Measurements from ENCODE around the gene TMCO6.
"Not testable (repeated sequence)": the region's sequence is repeated elsewhere in the genome, so short reads cannot be mapped to it uniquely, and the experiment has no call there.

TMCO6 gene

DNA sequence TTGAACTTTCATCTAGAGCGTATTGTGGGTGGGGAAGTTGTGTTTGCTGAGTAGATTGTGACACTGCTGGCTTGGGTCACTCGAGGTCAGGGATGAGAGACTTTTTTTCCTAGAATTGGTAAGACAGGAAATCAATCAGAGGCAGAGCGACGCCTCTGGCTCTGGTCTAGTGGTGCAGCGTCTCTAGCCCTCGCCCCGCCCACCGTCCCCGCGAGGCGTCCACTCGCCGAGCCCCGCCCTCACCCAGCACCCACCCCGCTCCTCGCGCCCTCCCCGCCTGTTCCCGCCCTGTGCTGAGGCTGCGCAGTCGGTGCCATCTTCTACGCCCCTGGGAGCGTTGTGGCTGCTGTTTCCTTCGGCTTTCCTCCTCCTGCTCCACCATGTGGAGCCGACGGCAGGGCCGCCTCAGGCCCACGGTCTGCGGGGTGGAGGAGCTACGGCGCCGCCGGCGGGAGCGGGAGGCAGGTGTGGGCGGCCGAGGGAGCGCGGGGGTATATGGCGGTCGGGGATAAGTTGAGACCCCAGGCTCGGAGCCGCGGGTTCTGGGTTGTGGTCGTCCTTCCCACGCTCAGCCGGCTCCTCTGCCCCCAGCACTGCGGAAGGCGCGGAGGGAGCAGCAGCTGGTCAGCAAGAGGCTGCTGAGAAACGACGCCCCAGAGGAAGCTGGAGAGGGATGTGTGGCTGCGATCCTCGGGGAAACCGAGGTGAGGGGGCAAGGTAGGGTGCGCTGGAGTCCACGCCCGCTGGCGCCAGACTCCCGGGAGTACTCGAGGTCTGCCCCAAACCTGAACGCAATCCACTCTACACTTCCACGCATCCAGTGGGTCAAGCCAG lies at the start of gene TMCO6:
Gene TMCO6, plus strand, starts transcription at position 304 of the 834 bp plus-strand sequence. Its CDS starts 77 bp downstream, at position 381.
- peak; percentile 90 to 93 for DNase-seq (ENCODE audit: low read depth in 2 of 2, low spot score in 1 of 2)

GRCh38 chr5:140590861-140591260 lies 48.4 kb upstream of the TMCO6 start:
- DNase-seq (ENCODE audit: low read depth in 2 of 2, low spot score in 1 of 2), result no peak

- no peak for DNase-seq (ENCODE audit: low read depth in 2 of 2, low spot score in 1 of 2)
Measured at GRCh38 chr5:140591747-140592372, 47.4 kb upstream of the TMCO6 start.

GRCh38 chr5:140593070-140593469 lies 46.2 kb upstream of the TMCO6 start:
- DNase-seq (ENCODE audit: low read depth in 2 of 2, low spot score in 1 of 2), result not testable (repeated sequence)

GRCh38 chr5:140594169-140594568 lies 45.1 kb upstream of the TMCO6 start:
- DNase-seq (ENCODE audit: low read depth in 2 of 2, low spot score in 1 of 2), result no peak

DNA sequence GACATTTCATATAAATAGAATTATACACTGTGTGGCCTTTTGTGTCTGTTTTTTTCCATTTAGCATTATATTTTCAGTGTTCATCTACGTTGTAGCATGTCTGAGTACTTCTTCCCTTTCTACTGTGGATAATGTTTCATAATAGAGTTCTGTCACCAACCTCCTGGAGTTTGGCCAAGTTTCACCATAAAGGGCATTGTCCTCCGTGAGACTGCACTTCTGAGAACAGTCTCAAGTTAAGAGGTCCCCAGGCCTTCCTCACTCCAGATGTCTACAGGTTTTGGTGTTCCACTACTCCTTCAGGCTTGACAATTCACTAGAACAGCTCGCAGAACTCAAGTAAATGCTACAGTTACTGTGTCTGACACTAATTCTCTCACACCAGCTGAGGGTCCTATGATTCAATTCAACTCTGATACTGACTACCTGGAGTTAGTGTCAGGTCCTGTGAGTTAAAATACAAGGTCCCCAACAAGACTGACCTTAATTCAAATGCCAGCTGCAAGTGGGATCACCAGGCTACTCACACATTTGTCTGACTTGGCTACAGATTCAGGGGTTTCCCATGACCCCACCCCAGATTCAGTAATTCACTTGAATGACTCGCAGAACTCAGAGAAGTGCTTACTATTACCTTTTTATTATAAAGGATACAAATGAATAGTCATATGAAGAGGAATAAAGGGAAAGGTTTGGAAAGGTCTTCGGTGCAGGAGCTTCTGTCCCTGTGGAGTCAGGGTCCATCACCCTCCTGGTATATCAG lies 43.5 kb upstream of the TMCO6 start:
- DNase-seq (ENCODE audit: low read depth in 2 of 2, low spot score in 1 of 2), result no peak

DNA sequence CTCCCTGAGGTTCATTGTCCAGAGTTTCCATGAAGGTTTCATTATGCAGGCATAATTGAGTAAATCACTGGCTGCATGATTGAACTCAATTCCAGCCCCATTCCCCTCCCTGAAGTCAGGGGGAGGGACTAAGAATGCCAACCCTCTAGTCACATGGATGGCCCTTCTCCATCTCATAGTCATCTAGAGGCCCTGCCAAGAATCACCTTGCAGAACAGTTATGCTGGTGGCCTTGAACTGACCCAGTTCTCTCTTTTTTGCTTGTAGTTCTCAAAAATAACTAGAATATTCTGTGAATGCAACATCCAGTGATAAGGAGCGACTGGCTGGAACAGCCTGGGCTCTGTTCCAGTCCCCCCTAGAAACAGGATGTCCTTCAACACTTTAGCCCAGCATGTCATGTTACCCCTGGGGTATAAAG lies 42.9 kb upstream of the TMCO6 start:
- DNase-seq (ENCODE audit: low read depth in 2 of 2, low spot score in 1 of 2), result no peak

GRCh38 chr5:140598836-140599235 lies 40.4 kb upstream of the TMCO6 start:
- DNase-seq (ENCODE audit: low read depth in 2 of 2, low spot score in 1 of 2), result no peak

DNA sequence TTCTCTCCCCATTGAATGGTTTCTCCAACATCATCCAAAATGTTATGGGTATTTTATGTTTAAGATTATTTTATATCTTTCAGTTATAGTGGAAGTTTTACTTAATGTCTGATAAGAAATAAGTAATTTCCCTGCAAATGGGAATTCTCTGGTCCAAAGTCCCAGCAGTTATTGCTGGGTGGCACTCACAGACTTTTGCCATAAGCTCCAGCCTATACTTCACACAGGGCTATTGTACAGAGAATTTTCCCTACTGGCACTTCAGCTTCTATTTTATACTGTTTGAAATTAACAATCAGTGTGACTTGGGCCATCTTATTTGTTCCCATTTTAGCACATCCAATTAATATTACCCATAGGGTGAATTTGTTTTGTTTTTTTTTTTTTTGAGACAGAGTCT lies 39.2 kb upstream of the TMCO6 start:
- no peak for DNase-seq (ENCODE audit: low read depth in 2 of 2, low spot score in 1 of 2)

- DNase-seq (ENCODE audit: low read depth in 2 of 2, low spot score in 1 of 2), result no peak
Measured at GRCh38 chr5:140602147-140602546, 37.1 kb upstream of the TMCO6 start.

DNA sequence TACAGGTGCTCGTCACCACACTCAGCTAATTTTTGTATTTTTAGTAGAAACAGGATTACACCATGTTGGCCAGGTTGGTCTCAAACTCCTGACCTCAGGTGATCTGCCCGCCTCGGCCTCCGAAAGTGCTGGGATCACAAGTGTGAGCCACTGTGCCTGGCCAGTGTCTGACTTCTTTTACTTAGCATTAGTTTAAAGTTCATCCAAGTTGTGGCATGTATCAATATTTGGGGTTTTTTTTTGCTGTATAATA lies 35.9 kb upstream of the TMCO6 start:
- not testable (repeated sequence) for DNase-seq (ENCODE audit: low read depth in 2 of 2, low spot score in 1 of 2)

- no peak for DNase-seq (ENCODE audit: low read depth in 2 of 2, low spot score in 1 of 2)
Measured at GRCh38 chr5:140603734-140604133, 35.5 kb upstream of the TMCO6 start.

DNA sequence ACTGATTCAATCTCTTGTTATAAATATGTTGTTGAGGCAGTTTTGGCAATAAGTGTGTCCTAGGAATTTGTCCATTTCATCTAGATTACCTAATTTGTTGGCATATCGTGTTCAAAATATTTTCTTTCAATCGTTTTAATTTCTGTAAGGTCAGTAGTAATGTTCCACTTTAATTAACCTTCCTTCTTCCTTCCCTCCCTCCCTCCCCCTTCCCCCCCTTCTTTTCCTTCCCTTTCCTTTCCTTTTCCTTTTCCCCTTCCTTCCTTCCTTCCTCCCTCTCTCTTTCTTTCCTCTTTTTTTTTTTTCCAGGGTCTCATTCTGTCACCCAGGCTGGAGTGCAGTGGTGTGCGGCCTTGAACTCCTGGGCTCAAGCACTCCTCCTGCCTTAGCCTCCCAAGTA lies 33.4 kb upstream of the TMCO6 start:
- DNase-seq (ENCODE audit: low read depth in 2 of 2, low spot score in 1 of 2), result no peak

DNA sequence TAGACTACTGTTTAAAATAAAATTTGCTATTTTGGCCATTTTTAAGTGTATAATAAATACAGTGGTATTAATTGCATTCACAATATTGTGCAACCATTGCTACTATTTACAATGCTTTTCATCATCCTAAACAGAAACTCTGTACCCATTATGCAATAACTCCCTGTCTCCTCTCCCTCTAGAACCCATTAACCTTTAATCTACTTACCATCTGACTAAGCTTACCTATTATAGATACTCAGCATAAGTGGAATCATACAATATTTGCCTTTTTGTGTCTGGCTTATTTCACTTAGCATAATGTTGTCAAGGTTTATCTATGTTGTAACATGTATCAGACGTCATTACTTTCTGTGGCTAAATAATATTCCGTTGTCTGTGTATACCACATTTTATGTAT lies 32.2 kb upstream of the TMCO6 start:
- DNase-seq (ENCODE audit: low read depth in 2 of 2, low spot score in 1 of 2), result no peak

DNA sequence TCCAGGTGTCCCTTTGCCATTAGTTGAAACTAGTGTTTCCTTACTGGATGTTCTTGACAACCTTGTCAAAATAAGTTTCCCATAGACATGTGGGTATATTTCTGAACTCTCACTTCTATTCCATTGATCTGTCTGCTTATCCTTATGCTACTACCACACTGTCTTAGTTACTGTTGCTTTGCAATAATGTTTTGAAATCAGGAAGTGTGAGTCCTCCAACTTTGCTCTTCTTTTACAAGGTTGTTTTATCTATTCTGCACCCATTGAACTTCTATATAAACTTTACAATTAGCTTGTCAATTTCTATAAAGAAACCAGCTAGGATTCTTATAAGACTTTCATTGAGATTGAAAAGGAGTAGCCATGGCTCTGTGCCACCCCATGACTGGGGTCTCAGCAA lies 30.5 kb upstream of the TMCO6 start:
- no peak for DNase-seq (ENCODE audit: low read depth in 2 of 2, low spot score in 1 of 2)

- no peak for DNase-seq (ENCODE audit: low read depth in 2 of 2, low spot score in 1 of 2)
Measured at GRCh38 chr5:140609126-140609525, 30.1 kb upstream of the TMCO6 start.

DNA sequence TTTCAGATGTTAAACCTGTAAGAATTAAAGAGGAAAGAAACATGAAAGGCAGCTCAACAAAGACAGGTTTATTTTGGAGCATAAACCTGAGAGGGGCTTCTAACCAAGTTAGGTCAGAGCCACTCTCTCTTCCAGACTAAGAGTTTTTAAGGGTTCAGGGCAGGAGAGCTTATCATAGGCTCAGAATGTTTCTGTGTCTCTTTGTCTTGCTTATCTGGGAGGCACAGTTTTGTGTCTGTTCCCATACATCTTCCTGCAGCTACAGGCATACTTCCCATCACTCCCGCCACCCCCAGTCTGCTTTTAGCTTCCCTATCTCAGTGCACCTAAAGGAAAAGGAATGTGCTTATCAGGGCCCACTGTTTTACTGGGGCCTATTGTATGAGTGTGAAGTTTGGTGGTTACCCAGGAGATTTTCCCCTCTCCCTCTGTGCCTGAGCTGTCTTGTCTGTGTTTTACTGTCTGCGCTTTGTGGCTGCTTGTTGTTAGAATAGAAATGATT lies 28.2 kb upstream of the TMCO6 start:
- DNase-seq (ENCODE audit: low read depth in 2 of 2, low spot score in 1 of 2), result no peak

GRCh38 chr5:140622301-140622700 lies 16.9 kb upstream of the TMCO6 start:
- DNase-seq (ENCODE audit: low read depth in 2 of 2, low spot score in 1 of 2), result no peak

GRCh38 chr5:140623061-140623460 lies 16.2 kb upstream of the TMCO6 start:
- not testable (repeated sequence) for DNase-seq (ENCODE audit: low read depth in 2 of 2, low spot score in 1 of 2)

GRCh38 chr5:140624886-140625285 lies 14.4 kb upstream of the TMCO6 start:
- DNase-seq (ENCODE audit: low read depth in 2 of 2, low spot score in 1 of 2), result not testable (repeated sequence)

- no peak for DNase-seq (ENCODE audit: low read depth in 2 of 2, low spot score in 1 of 2)
Measured at GRCh38 chr5:140627972-140628371, 11.3 kb upstream of the TMCO6 start.

GRCh38 chr5:140628711-140629110 lies 10.5 kb upstream of the TMCO6 start:
- no peak for DNase-seq (ENCODE audit: low read depth in 2 of 2, low spot score in 1 of 2)
